Measurements from ENCODE around the gene IQCB1.

DNA sequence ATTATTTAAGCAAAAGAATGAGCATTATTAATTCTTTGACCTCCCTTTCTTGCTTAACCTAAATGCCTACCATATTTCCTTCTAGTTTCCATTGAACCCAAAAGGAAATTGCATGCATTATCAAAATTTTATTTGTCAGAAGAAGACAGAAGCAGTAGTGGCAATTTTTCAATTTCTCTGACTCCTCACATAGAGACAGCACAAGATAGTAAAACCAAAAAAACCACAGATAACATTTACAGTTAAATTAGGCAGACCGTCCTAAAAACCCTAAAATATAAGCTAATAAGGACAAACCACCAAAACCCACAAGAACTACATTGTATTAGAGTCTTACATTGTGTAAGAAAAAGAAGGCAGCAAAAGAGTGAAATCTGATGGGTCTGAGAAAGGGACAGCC is 112.4 kb downstream of the IQCB1 start:
- TF ChIP-seq, protein P1, sequence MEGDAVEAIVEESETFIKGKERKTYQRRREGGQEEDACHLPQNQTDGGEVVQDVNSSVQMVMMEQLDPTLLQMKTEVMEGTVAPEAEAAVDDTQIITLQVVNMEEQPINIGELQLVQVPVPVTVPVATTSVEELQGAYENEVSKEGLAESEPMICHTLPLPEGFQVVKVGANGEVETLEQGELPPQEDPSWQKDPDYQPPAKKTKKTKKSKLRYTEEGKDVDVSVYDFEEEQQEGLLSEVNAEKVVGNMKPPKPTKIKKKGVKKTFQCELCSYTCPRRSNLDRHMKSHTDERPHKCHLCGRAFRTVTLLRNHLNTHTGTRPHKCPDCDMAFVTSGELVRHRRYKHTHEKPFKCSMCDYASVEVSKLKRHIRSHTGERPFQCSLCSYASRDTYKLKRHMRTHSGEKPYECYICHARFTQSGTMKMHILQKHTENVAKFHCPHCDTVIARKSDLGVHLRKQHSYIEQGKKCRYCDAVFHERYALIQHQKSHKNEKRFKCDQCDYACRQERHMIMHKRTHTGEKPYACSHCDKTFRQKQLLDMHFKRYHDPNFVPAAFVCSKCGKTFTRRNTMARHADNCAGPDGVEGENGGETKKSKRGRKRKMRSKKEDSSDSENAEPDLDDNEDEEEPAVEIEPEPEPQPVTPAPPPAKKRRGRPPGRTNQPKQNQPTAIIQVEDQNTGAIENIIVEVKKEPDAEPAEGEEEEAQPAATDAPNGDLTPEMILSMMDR (IDR thresholded peaks at IDR 0.05; ENCODE audit: borderline replicate concordance, extremely low read depth, low read length, poor library complexity, severe bottlenecking): no peak
- no peak for TF ChIP-seq EZH2 (IDR thresholded peaks at IDR 0.05; ENCODE audit: borderline replicate concordance, low read depth, low read length, severe bottlenecking)

Measured in DND-41 (cell line).